AG08395 (cell line): ENCODE measurements around the gene PTTG1.

ENCODE experiments used
- DNase-seq: peaks from one replicate; pipeline ENCODE4 v3.0.0; 2012; ENCODE audit warnings: mixed read lengths, low spot score

PTTG1 gene

GRCh38 chr5:160455600-160455999 is 33.9 kb downstream of the PTTG1 start:
- DNase-seq = no peak

DNA sequence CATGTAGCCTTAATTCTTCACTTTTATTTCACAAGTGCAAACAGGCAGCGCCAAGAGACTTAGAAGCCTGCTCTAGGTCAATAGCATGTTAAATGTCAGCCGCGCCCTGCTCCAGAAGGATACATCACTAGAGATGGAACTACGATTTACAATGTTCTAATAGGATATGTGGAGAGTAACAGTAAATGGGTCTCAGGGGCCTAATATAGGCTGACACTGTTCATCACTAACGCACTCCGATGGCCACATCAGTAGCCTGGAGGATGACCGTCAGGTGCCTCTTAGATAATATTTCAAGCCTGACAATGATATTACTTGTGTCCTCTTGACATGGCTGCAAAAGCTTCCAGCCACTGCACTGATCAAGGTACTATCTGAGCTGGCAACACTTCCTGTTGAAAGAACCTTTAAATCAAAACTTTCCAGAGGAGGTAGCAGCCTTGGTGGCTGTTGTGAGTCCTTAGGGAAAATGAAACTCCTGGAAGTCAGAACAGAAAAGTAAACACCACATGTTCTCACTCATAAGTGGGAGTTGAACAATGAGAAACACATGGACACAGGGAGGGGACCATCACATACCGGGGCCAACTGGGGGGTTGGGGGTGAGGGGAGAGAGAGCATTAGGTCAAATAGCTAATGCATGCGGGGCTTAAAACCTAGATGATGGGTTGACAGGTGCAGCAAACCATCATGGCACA is 35.0 kb downstream of the PTTG1 start:
- DNase-seq = no peak

DNA sequence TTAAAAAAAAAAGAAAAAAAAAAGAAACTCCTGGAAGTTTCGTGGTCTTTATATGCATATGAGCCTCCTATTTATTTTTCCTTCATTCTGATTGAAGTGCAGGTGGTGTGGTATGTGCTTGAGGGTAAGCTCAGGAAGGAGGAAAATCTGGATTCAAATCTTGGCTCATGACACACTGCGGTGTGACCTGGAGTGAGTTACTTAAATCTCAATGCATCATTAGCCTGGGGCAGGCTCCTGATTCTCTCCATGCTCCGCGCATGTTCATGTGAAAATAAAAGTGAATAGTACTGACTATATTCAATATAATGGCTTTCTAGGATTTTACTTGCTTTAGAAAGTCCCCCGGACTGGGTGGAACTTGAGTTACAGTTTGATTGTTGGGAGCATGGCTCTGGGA is 35.6 kb downstream of the PTTG1 start:
- no peak for DNase-seq

GRCh38 chr5:160458806-160459800 is 37.4 kb downstream of the PTTG1 start:
- no peak for DNase-seq

- peak; percentile 47 for DNase-seq
Measured at GRCh38 chr5:160460377-160461049, 38.9 kb downstream of the PTTG1 start.

GRCh38 chr5:160461378-160461777 is 39.7 kb downstream of the PTTG1 start:
- DNase-seq = no peak

DNA sequence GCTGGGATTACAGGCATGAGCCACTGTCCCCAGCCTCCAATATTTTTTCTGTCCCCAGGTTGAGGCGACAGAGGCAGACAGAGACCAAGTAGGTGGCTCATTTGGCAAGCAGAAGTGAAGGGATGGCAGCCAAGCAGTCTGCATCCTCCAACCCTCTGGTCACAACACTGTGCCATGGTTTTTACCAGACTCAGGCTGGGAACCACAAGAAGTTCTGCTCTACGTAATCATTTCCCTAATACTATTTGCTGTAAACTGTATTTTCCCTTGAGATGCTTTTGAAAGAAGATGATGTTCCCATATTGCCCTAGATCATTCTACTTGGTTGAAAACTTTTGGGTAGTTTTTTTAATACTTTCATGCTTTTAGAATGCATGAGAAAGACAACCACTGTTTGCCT is 40.5 kb downstream of the PTTG1 start:
- DNase-seq = no peak

GRCh38 chr5:160463227-160463626 is 41.6 kb downstream of the PTTG1 start:
- DNase-seq = no peak

GRCh38 chr5:160463740-160464465 is 42.2 kb downstream of the PTTG1 start:
- DNase-seq = peak; percentile 46

DNA sequence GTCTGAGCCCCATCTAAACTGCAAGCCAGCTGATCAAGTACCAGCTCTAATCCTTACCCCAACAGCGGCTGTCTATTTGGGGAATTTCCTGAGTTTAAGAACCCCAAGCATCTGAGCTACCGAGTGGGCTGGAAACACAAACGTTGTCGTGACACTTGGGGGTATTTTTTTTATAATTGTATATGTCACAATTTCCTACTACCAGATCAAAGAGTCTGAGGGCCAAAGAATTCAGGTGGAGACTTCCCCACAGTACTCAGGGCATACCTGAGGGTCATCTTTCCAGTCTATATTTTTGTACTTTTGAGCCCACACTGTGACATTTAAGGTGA is 42.8 kb downstream of the PTTG1 start:
- no peak for DNase-seq

- DNase-seq = no peak
Measured at GRCh38 chr5:160466116-160466515, 44.5 kb downstream of the PTTG1 start.

DNA sequence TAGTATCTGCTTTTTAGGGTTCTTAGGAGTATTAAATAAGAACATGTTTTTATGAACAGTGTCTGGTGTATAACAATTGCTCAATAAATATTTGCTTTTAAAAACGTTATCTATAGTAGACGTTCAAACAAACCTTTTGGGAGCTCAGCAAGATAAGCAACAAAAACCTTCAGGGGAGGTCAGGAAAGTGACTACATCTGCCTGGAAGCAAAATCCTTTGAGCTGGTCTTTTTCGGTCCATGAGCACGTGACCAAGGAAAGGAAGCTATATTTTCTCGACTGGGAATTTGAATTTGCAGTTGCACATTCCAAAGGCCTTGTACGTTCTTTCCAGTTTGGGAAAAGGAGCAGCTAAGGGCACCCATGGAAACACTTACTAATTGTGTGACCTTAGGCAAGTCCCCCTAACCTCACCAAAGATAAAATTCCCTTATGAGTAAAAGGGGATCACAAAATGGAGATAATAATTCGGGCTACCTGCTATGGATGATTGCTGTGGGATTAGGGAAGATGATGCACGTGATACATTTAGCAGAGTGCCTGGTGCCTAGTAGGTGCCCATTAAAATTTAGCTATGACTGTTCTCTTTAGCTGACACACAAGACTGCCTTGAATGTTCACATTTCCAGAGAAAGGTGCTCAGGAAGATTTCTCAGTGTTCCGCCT is 45.4 kb downstream of the PTTG1 start:
- DNase-seq = no peak

DNA sequence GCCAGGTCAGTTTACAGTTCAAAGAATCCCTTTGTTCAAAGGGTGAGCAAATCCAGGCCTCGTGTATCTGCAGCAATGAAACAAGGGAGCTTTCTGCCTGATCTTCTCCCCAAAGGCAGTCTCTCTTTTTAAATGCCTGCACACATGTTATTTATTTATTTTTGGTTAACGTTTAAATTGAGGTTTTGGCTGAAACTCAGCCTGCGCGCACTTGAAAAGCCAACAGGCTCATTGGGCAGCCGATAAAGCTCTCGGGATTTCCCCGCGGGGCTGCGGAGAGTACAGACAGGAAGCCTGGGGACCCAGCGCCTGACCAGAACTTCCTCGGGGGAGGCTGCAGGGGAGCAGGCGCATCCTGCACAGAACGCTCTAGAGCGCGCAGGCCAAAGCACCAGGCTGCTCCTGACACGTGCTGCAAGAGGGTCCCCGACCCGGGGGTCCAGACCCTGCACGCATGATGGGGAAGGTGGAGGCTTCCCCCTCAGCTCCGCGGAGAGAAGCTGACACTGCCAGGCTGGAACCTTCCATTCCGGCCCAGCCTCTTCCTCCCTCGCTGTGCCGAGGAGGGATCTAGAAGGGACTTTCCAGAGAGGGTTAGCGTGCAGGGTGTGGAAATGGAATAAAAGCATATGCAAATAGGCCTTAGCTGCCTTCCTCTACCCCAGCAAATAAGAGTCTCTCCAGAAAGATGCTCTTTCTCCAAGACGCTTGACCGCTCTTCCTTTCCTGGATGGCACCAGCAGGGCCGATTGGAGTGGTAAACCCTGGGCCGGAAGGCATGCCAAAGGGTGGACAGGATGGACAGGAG is 46.1 kb downstream of the PTTG1 start:
- peak; percentile 67 for DNase-seq

- no peak for DNase-seq
Measured at GRCh38 chr5:160468363-160468975, 46.8 kb downstream of the PTTG1 start.

DNA sequence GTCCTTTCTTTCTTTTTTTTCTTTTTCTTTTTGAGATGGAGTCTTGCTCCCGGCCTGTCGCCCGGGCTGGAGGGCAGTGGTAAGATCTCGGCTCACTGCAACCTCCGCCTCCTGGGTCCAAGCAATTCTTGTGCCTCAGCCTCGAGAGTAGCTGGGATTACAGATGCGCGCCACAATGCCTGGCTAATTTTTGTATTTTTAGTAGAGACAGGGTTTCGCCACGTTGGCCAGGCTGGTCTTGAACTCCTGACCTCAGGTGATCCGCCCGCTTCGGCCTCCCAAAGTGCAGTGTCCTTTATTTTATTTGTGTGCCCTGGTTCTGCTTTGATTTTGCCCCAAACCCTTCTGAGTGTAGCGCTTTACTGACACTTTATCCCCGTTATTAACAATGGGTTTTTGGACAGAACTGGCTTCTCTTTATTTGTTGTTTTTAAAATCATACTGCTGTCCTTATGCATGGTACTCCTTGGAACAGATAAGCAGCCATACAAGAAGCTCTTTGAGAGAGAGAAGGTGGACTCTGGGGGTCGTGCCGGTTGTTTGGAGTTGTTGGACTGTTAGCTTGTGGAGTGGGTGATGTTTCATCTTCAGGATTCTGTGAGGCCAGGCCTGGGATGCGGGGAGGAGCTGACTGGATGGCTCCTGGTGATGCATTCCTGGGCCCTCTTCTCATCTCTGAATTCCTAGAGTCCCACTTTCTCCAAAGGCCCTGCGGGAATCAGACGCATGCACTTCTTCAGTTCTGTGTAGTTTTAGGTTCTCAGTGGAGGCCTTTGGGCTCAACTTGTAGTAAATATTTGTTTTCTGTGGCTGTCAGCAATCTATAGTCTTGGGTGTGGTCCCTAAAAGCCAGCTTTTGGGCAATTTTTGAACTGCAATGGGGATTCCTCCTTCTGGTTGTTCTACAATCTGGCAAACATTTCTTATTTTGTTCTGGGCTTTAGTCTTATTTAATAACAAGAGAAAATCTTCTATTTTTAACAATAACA is 47.8 kb downstream of the PTTG1 start:
- no peak for DNase-seq

DNA sequence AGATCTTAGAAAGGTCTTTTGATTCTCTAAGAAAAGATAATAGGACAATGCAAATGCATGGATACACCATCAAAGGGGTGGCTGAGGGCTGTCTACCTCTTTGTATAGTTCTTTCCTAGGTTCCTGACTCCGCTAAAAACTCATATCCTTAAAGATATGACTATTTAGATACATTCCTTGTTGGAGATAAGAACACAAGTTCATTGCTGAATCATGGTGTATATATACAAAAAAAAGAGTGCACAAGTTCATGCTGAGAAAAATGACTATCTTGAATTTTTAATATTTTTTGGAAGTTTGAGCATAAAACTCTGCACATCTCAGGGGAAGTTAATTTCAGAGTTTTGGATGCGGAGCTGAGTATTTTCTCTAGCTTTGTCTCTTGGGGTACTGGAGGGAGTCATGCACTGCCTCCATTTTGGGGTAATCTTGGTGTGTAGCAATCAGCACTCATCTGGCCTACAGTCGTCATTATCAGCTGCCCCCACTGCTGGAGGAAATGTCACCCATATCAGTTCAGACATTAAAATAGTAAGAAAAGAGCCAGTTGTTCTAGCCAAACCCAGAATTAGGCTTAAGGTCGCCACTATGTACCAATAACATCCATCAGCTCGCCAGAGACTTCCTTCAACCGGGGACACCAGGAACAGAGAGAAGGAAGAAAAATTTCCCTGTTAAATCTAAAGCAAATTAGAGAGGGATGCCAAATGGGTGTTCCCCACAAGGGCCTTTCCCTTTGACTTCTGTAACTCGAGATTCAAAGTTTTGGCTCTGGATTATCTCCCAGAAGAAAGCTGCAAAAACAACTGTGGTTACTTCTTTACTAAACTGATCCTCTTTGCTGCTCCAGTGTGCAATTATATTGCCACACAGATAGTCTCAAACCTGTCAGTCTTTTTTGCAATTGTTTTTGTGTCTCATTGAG is 49.0 kb downstream of the PTTG1 start:
- peak; percentile 21 for DNase-seq

GRCh38 chr5:160471761-160472160 is 50.1 kb downstream of the PTTG1 start:
- DNase-seq = no peak

DNA sequence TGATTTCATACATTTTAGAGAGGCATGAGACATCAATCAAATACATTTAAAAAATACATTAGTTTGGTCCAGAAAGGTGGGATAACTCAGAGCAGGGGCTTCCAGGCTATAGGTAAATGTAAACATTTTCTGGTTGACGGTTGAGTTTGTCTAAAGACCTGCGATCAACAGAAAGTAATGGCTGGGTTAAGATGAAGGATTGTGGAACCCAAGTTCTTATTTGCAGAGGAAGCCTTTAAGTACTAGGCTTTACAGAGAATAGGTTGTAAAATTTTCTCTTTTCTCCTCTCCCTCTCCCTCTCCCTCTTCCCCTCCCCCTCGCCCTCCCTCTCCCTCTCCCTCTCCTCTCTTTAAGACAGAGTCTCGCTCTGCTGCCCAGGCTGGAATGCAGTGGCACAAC is 50.8 kb downstream of the PTTG1 start:
- DNase-seq = no peak
